SJCRH30 (cell line): ENCODE data around the gene TTC9B. TPM values are rescaled to one million over a fixed set of nuclear protein-coding genes. Genes with fewer than 3 reads are reported as not detected.

Experiments used
- DNase-seq, 2 experiments: peaks; one replicate each; pipeline ENCODE4 v3.0.0-alpha.2; 2015 to 2020
- H3K27ac ChIP-seq: fragments of 250-450 bp; sonication (Bioruptor Pico); 2 replicates; pipeline ENCODE4 v1.5.1; 2020; ENCODE audit warnings: mild to moderate bottlenecking, moderate library complexity
- H3K27me3 ChIP-seq: fragments of 250-450 bp; sonication (Bioruptor Pico); 2 replicates; pipeline ENCODE4 v1.5.1; 2020; ENCODE audit warnings: mild to moderate bottlenecking, moderate library complexity
- H3K36me3 ChIP-seq: fragments of 250-450 bp; sonication (Bioruptor Pico); 2 replicates; pipeline ENCODE4 v1.5.1; 2020; ENCODE audit warnings: mild to moderate bottlenecking, moderate library complexity
- H3K4me1 ChIP-seq: fragments of 250-450 bp; sonication (Bioruptor Pico); 2 replicates; pipeline ENCODE4 v1.5.1; 2020; ENCODE audit warnings: mild to moderate bottlenecking, moderate library complexity
- H3K4me3 ChIP-seq: fragments of 250-450 bp; sonication (Bioruptor Pico); 2 replicates; pipeline ENCODE4 v1.5.1; 2020; ENCODE audit warnings: mild to moderate bottlenecking, moderate library complexity
- H3K9me3 ChIP-seq: fragments of 250-450 bp; sonication (Bioruptor Pico); replicated peaks from 2 replicates; pipeline ENCODE4 v1.5.1; 2020; ENCODE audit warnings: mild to moderate bottlenecking, moderate library complexity
- total RNA-seq: library from RNA; depleted of rRNA; stranded (reverse); fragments of >200 nt; shearing (Covaris generic); gene quantifications from 2 replicates; pipeline ENCODE4 v1.2.3, GENCODE V29; 2014; rRNA removed

Gene TTC9B
- total RNA-seq = not detected in 2 replicates

- Histone ChIP-seq H3K27ac (no peak within 1 kb of the TSS), H3K36me3 (no peaks in the 10 kb centered on the region), H3K9me3 (no peaks in the 10 kb centered on the region), H3K4me3 (no peak within 1 kb of the TSS), H3K4me1 (peaks cover 13% of the 10 kb centered on the region; the same call in 1 of the 2 replicates), H3K27me3 (peaks cover 3% of the 10 kb centered on the region; the same call in 1 of the 2 replicates)
- DNase-seq = no peak
These were observed at the start of gene TTC9B for GRCh38 chr19:40217934-40218890. TSS of gene TTC9B (minus strand) at chr19:40218384. CDS start at chr19:40218381, 3 bp downstream.

DNA sequence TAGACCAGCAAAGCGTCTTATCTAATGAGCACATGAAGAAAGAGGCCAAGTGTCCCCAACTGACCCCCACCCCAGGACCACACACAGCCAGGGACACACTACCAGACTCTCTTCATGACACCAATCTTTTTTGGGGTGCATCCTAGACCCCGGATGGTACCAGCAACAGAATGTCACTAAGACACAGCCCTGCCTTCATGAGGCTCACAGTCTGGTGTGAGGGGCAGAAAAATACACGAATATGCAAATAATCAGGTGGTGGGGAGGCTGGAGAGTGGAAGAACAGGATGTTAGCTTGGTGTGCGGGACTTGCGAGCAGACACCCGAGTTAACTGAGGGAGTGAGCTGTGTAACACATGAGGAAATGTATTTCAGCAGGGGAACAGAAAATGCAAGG, 49.4 kb upstream of the TTC9B start:
- DNase-seq = no peak

GRCh38 chr19:40266912-40267600, 48.9 kb upstream of the TTC9B start:
- Histone ChIP-seq H3K4me3 (no peak overlapping the region), H3K36me3 (peaks cover 22% of the 10 kb centered on the region), H3K4me1 (no peaks in the 10 kb centered on the region; the same call in 1 of the 2 replicates), H3K9me3 (no peaks in the 10 kb centered on the region), H3K27ac (no peak overlapping the region), H3K27me3 (no peaks in the 10 kb centered on the region)
- DNase-seq = no peak

More for the DNA sequence above, 49.4 kb upstream of the TTC9B start:
- Histone ChIP-seq H3K27ac (no peak overlapping the region), H3K27me3 (no peaks in the 10 kb centered on the region), H3K4me1 (no peaks in the 10 kb centered on the region; the same call in 1 of the 2 replicates), H3K4me3 (no peak overlapping the region), H3K36me3 (peaks cover 20% of the 10 kb centered on the region), H3K9me3 (no peaks in the 10 kb centered on the region)

GRCh38 chr19:40266119-40266518, 47.9 kb upstream of the TTC9B start:
- Histone ChIP-seq H3K9me3 (no peaks in the 10 kb centered on the region), H3K27ac (no peak overlapping the region), H3K4me3 (no peak overlapping the region), H3K27me3 (no peaks in the 10 kb centered on the region), H3K4me1 (no peaks in the 10 kb centered on the region; the same call in 1 of the 2 replicates), H3K36me3 (peaks cover 25% of the 10 kb centered on the region)
- no peak for DNase-seq

- no peak overlapping the region for H3K4me3 ChIP-seq
- H3K27me3 ChIP-seq = no peaks in the 10 kb centered on the region
- H3K4me1 ChIP-seq = no peaks in the 10 kb centered on the region; the same call in 1 of the 2 replicates
- no peak for DNase-seq
- peaks cover 26% of the 10 kb centered on the region for H3K36me3 ChIP-seq
- no peaks in the 10 kb centered on the region for H3K9me3 ChIP-seq
- H3K27ac ChIP-seq = no peak overlapping the region
These were observed 47.5 kb upstream of the TTC9B start for GRCh38 chr19:40265763-40266099.

GRCh38 chr19:40265055-40265762, 47.0 kb upstream of the TTC9B start:
- no peak overlapping the region for H3K4me3 ChIP-seq
- H3K36me3 ChIP-seq = peaks cover 27% of the 10 kb centered on the region
- H3K4me1 ChIP-seq = peaks cover under 1% of the 10 kb centered on the region; the same call in 1 of the 2 replicates

GRCh38 chr19:40264314-40265054, 46.3 kb upstream of the TTC9B start:
- no peak overlapping the region for H3K27ac ChIP-seq
- H3K4me3 ChIP-seq = no peak overlapping the region
- H3K9me3 ChIP-seq = no peaks in the 10 kb centered on the region
- no peaks in the 10 kb centered on the region for H3K27me3 ChIP-seq
- H3K36me3 ChIP-seq = peaks cover 26% of the 10 kb centered on the region
- peaks cover 5% of the 10 kb centered on the region; the same call in 1 of the 2 replicates for H3K4me1 ChIP-seq
- no peak for DNase-seq

More at GRCh38 chr19:40265055-40265762, 47.0 kb upstream of the TTC9B start:
- Histone ChIP-seq H3K27me3 (no peaks in the 10 kb centered on the region), H3K27ac (no peak overlapping the region), H3K9me3 (no peaks in the 10 kb centered on the region)
- no peak for DNase-seq

DNA sequence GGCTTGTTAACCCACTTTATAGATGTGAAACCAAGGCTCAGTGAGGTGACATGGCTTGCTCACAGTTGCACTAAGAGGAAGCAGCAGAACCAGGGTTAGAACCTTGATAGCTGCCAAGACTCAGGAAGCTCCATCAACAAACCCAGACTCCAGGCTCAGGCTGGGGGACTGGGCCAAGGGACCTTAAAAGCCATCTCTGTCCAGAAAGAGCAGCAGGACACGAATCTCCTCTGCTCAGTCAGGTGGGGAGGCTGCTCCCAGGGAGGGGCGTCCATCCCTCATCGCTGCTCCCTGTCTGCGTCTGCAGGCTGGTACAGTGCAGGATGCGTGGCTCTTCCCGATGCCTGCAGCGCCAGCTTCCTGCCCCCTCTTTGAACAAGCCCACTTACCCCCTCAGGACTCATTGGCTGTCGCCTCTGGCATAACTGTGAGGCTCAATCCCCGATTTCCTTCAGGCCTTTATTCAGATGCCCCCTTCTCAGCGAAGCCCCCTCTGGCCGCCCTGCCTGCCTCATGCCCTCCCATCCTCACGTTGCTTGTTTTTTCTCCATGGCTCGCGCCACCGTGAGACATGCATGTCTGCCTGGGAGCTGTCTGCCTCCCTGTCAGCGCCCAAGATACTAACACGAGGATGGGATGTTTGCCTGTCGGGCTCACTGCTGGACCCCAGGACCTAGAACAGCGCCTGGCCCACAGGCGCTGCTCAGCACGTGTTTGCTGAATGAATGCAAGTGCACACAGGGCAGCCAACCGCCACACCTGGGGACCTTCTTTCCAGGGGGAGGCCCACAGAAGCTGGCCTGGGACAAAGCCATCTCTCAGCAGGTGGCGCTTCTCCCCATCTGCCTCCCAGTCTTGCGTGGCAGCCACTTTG, 45.5 kb upstream of the TTC9B start:
- H3K9me3 ChIP-seq = no peaks in the 10 kb centered on the region
- H3K27ac ChIP-seq = no peak overlapping the region
- no peak for DNase-seq
- H3K4me1 ChIP-seq = peaks cover 5% of the 10 kb centered on the region; the same call in 1 of the 2 replicates
- H3K36me3 ChIP-seq = peaks cover 22% of the 10 kb centered on the region
- H3K27me3 ChIP-seq = no peaks in the 10 kb centered on the region
- no peak overlapping the region for H3K4me3 ChIP-seq

DNA sequence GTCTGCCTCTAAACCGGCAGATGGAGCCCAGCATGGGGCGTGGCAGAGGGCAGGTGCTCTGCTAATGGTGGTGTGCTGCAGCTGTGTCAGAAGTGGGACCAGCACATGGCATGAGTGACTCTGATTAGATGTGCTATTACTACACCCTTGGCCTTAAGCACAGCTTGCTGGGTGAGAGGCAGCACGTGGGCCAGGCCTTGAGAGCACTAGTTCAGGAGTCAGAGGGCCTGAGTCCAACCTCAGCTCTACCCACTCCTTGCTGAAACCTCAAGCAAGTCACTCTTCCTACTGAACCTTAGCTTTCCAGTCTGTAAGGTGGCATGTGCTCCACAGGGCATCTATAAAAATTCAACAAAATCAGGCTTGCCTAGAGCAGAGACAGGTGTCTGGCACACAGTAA, 44.2 kb upstream of the TTC9B start:
- no peaks in the 10 kb centered on the region for H3K9me3 ChIP-seq
- H3K27me3 ChIP-seq = no peaks in the 10 kb centered on the region
- DNase-seq = no peak
- no peak overlapping the region for H3K27ac ChIP-seq
- no peak overlapping the region for H3K4me3 ChIP-seq
- H3K36me3 ChIP-seq = peaks cover 22% of the 10 kb centered on the region
- peaks cover 5% of the 10 kb centered on the region; the same call in 1 of the 2 replicates for H3K4me1 ChIP-seq

GRCh38 chr19:40261631-40262030, 43.4 kb upstream of the TTC9B start:
- Histone ChIP-seq H3K36me3 (peaks cover 26% of the 10 kb centered on the region), H3K27me3 (no peaks in the 10 kb centered on the region), H3K4me1 (peaks cover 5% of the 10 kb centered on the region; the same call in 1 of the 2 replicates), H3K27ac (no peak overlapping the region), H3K9me3 (no peaks in the 10 kb centered on the region), H3K4me3 (no peak overlapping the region)
- no peak for DNase-seq

GRCh38 chr19:40257096-40257517, 38.9 kb upstream of the TTC9B start:
- H3K27ac ChIP-seq = no peak overlapping the region
- DNase-seq = no peak
- no peaks in the 10 kb centered on the region for H3K27me3 ChIP-seq
- peaks cover 5% of the 10 kb centered on the region; the same call in 1 of the 2 replicates for H3K4me1 ChIP-seq
- H3K4me3 ChIP-seq = no peak overlapping the region
- peaks cover 38% of the 10 kb centered on the region for H3K36me3 ChIP-seq
- no peaks in the 10 kb centered on the region for H3K9me3 ChIP-seq

GRCh38 chr19:40256512-40256911, 38.3 kb upstream of the TTC9B start:
- Histone ChIP-seq H3K27ac (no peak overlapping the region), H3K9me3 (no peaks in the 10 kb centered on the region), H3K4me1 (peaks cover 5% of the 10 kb centered on the region; the same call in 1 of the 2 replicates), H3K4me3 (no peak overlapping the region), H3K27me3 (no peaks in the 10 kb centered on the region), H3K36me3 (peaks cover 37% of the 10 kb centered on the region)
- no peak for DNase-seq

GRCh38 chr19:40255619-40256166, 37.5 kb upstream of the TTC9B start:
- Histone ChIP-seq H3K4me3 (no peak overlapping the region), H3K27me3 (no peaks in the 10 kb centered on the region), H3K36me3 (peaks cover 42% of the 10 kb centered on the region), H3K4me1 (peaks cover 5% of the 10 kb centered on the region; the same call in 1 of the 2 replicates), H3K27ac (no peak overlapping the region), H3K9me3 (no peaks in the 10 kb centered on the region)
- no peak for DNase-seq
